ENCODE measurements around the gene MYO1A.
A peak's percentile ranks its signal among the peaks of the same experiment; 100 is the strongest.

MYO1A gene

GRCh38 chr12:57090924-57091637 is 41.2 kb upstream of the MYO1A start:
- peaks cover 24% of the 10 kb centered on the region for H3K36me3 Mint-ChIP-seq (ENCODE audit: low read depth)

GRCh38 chr12:57090490-57090889 is 40.6 kb upstream of the MYO1A start:
- Mint-ChIP-seq H3K4me3 (peak overlapping the region; percentile 56), H3K36me3 (ENCODE audit: low read depth) (peaks cover 21% of the 10 kb centered on the region), H3K27me3 (ENCODE audit: low read depth) (no peaks in the 10 kb centered on the region), H3K27ac (no peak overlapping the region), H3K9me3 (no peaks in the 10 kb centered on the region), H3K4me1 (ENCODE audit: low read depth) (peaks cover 54% of the 10 kb centered on the region)
- DNase-seq (ENCODE audit: low spot score), result no peak

More at GRCh38 chr12:57090924-57091637, 41.2 kb upstream of the MYO1A start:
- no peaks in the 10 kb centered on the region for H3K27me3 Mint-ChIP-seq (ENCODE audit: low read depth)
- H3K27ac Mint-ChIP-seq, result no peak overlapping the region
- H3K4me3 Mint-ChIP-seq, result peak overlapping the region; percentile 56
- DNase-seq (ENCODE audit: low spot score), result no peak
- peaks cover 51% of the 10 kb centered on the region for H3K4me1 Mint-ChIP-seq (ENCODE audit: low read depth)
- no peaks in the 10 kb centered on the region for H3K9me3 Mint-ChIP-seq

- Mint-ChIP-seq H3K9me3 (no peaks in the 10 kb centered on the region), H3K4me1 (ENCODE audit: low read depth) (peaks cover 56% of the 10 kb centered on the region), H3K4me3 (peak overlapping the region; percentile 95), H3K27me3 (ENCODE audit: low read depth) (no peaks in the 10 kb centered on the region), H3K36me3 (ENCODE audit: low read depth) (peaks cover 18% of the 10 kb centered on the region), H3K27ac (peak overlapping the region; percentile 82)
- peak; percentile 67 for DNase-seq (ENCODE audit: low spot score)
Observed at GRCh38 chr12:57089271-57090245, 39.6 kb upstream of the MYO1A start.

- Mint-ChIP-seq H3K36me3 (ENCODE audit: low read depth) (peaks cover 18% of the 10 kb centered on the region), H3K27ac (peak within 1 kb of the TSS; percentile 94), H3K4me1 (ENCODE audit: low read depth) (peaks cover 51% of the 10 kb centered on the region), H3K4me3 (peak within 1 kb of the TSS; percentile 95), H3K9me3 (no peaks in the 10 kb centered on the region), H3K27me3 (ENCODE audit: low read depth) (no peaks in the 10 kb centered on the region)
- peak; percentile 87 for DNase-seq (ENCODE audit: low spot score)
Observed at GRCh38 chr12:57088354-57089270, 38.7 kb upstream of the MYO1A start, which contains the start of gene NAB2. Gene NAB2, plus strand, starts transcription at chr12:57089114. Its CDS starts 158 bp downstream, at chr12:57089272.

- H3K27me3 Mint-ChIP-seq (ENCODE audit: low read depth), result no peaks in the 10 kb centered on the region
- peaks cover 15% of the 10 kb centered on the region for H3K36me3 Mint-ChIP-seq (ENCODE audit: low read depth)
- H3K4me1 Mint-ChIP-seq (ENCODE audit: low read depth), result peaks cover 45% of the 10 kb centered on the region
- DNase-seq (ENCODE audit: low spot score), result peak; percentile 87
- peak overlapping the region; percentile 89 for H3K4me3 Mint-ChIP-seq
- H3K27ac Mint-ChIP-seq, result peak overlapping the region; percentile 94
- no peaks in the 10 kb centered on the region for H3K9me3 Mint-ChIP-seq
Observed at GRCh38 chr12:57087691-57088353, 37.9 kb upstream of the MYO1A start.

- DNase-seq (ENCODE audit: low spot score), result peak; percentile 79
- Mint-ChIP-seq H3K4me1 (ENCODE audit: low read depth) (peaks cover 40% of the 10 kb centered on the region), H3K9me3 (no peaks in the 10 kb centered on the region), H3K36me3 (ENCODE audit: low read depth) (peaks cover 9% of the 10 kb centered on the region), H3K27ac (peak overlapping the region; percentile 94), H3K4me3 (peak overlapping the region; percentile 91), H3K27me3 (ENCODE audit: low read depth) (no peaks in the 10 kb centered on the region)
Observed at GRCh38 chr12:57087010-57087690, 37.2 kb upstream of the MYO1A start.

GRCh38 chr12:57086493-57087009 is 36.6 kb upstream of the MYO1A start:
- H3K27ac Mint-ChIP-seq, result peak overlapping the region; percentile 91
- peaks cover 5% of the 10 kb centered on the region for H3K36me3 Mint-ChIP-seq (ENCODE audit: low read depth)
- no peaks in the 10 kb centered on the region for H3K9me3 Mint-ChIP-seq
- peak overlapping the region; percentile 91 for H3K4me3 Mint-ChIP-seq
- DNase-seq (ENCODE audit: low spot score), result peak; percentile 70
- H3K4me1 Mint-ChIP-seq (ENCODE audit: low read depth), result peaks cover 38% of the 10 kb centered on the region
- H3K27me3 Mint-ChIP-seq (ENCODE audit: low read depth), result no peaks in the 10 kb centered on the region

- H3K9me3 Mint-ChIP-seq, result no peaks in the 10 kb centered on the region
- peak overlapping the region; percentile 91 for H3K27ac Mint-ChIP-seq
- DNase-seq (ENCODE audit: low spot score), result peak; percentile 55
- peak overlapping the region; percentile 91 for H3K4me3 Mint-ChIP-seq
- H3K36me3 Mint-ChIP-seq (ENCODE audit: low read depth), result peaks cover 5% of the 10 kb centered on the region
- H3K27me3 Mint-ChIP-seq (ENCODE audit: low read depth), result no peaks in the 10 kb centered on the region
- H3K4me1 Mint-ChIP-seq (ENCODE audit: low read depth), result peaks cover 37% of the 10 kb centered on the region
Observed at GRCh38 chr12:57085999-57086492, 36.1 kb upstream of the MYO1A start.

GRCh38 chr12:57080855-57081254 is 30.9 kb upstream of the MYO1A start:
- H3K4me3 Mint-ChIP-seq, result no peak overlapping the region
- no peak overlapping the region for H3K27ac Mint-ChIP-seq
- no peaks in the 10 kb centered on the region for H3K27me3 Mint-ChIP-seq (ENCODE audit: low read depth)
- DNase-seq (ENCODE audit: low spot score), result no peak
- H3K4me1 Mint-ChIP-seq (ENCODE audit: low read depth), result peaks cover 26% of the 10 kb centered on the region
- H3K36me3 Mint-ChIP-seq (ENCODE audit: low read depth), result peaks cover 13% of the 10 kb centered on the region
- no peaks in the 10 kb centered on the region for H3K9me3 Mint-ChIP-seq

- Mint-ChIP-seq H3K9me3 (no peaks in the 10 kb centered on the region), H3K4me3 (peak overlapping the region; percentile 99), H3K27ac (peak overlapping the region; percentile 98), H3K4me1 (ENCODE audit: low read depth) (peaks cover 16% of the 10 kb centered on the region), H3K36me3 (ENCODE audit: low read depth) (peaks cover 13% of the 10 kb centered on the region), H3K27me3 (ENCODE audit: low read depth) (no peaks in the 10 kb centered on the region)
- no peak for DNase-seq (ENCODE audit: low spot score)
Observed at GRCh38 chr12:57079821-57080220, 29.9 kb upstream of the MYO1A start.

GRCh38 chr12:57078519-57079404 is 28.8 kb upstream of the MYO1A start, which contains the start of gene NEMP1:
Gene NEMP1, minus strand, starts transcription at chr12:57078791. Its CDS starts 46 bp downstream, at chr12:57078745.
- Mint-ChIP-seq H3K27ac (peak within 1 kb of the TSS; percentile 98), H3K4me3 (peak within 1 kb of the TSS; percentile 99), H3K9me3 (no peaks in the 10 kb centered on the region), H3K27me3 (ENCODE audit: low read depth) (no peaks in the 10 kb centered on the region), H3K36me3 (ENCODE audit: low read depth) (peaks cover 13% of the 10 kb centered on the region), H3K4me1 (ENCODE audit: low read depth) (peaks cover 18% of the 10 kb centered on the region)
- DNase-seq (ENCODE audit: low spot score), result peak; percentile 97

All from T-helper 2 cell treated with Interferon-gamma antibody and Interleukin-4, amounts not matched to agents 5 μg/mL and 100 μg/mL, for 36 hours (primary cell).